ENCODE measurements around the gene SLCO2A1.

The SLCO2A1 gene

DNA sequence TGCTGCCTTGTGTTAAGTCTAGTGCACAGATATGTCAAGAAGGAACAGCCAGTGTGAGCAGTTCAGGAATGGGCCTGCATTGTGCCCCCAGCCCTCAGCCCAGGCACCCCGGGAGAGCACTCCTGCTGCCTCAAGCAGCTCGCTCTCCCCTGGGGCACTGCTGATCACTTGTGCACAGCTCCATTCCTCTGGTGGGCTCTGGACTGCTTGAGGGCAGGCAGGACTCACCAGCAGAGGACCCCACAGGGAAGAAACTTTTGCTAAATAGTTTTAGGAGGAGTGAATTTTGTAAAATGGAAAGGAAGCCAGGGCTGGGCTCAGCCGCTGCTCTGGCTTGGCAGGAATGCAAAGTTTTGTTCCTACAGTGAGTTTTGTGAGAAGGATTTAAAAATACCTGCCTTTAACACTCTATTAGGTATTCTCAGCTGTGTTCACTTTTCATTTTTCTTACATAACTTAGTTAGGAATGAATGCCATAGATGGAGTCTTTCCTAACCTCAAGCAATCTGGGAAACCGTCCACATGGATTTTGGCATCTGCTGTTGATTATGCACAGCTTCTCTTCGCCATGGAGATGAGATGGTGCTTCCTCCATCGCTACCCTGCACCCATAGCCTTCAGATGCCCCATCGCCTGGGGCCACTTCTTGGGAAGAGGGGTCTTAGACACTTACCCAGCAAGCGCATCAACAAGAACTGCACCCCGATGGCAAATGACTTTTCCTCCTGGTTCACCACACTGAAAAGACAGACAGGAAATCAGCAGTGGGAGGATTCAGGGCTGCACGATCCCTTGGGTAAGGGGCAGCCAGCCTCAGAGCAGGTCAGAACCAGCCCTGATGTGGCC lies 91.7 kb downstream of the SLCO2A1 start:
- TF ChIP-seq OSR1 (CRISPR knock-in tag; IDR thresholded peaks at IDR 0.05) (no peak), PPARA (CRISPR knock-in tag; IDR thresholded peaks at IDR 0.05; ENCODE audit: borderline replicate concordance) (no peak), TOX (CRISPR knock-in tag; IDR thresholded peaks at IDR 0.05; ENCODE audit: borderline replicate concordance) (no peak), CSDC2 (CRISPR knock-in tag; IDR thresholded peaks at IDR 0.05) (no peak), ZFP30 (CRISPR knock-in tag; IDR thresholded peaks at IDR 0.05) (no peak), ZNF565 (CRISPR knock-in tag; conservative IDR thresholded peaks at IDR 0.05; ENCODE audit: low read depth) (no peak), ARNTL (CRISPR knock-in tag; IDR thresholded peaks at IDR 0.05; ENCODE audit: borderline replicate concordance, low read depth) (no peak)
- TF ChIP-seq, protein P1, sequence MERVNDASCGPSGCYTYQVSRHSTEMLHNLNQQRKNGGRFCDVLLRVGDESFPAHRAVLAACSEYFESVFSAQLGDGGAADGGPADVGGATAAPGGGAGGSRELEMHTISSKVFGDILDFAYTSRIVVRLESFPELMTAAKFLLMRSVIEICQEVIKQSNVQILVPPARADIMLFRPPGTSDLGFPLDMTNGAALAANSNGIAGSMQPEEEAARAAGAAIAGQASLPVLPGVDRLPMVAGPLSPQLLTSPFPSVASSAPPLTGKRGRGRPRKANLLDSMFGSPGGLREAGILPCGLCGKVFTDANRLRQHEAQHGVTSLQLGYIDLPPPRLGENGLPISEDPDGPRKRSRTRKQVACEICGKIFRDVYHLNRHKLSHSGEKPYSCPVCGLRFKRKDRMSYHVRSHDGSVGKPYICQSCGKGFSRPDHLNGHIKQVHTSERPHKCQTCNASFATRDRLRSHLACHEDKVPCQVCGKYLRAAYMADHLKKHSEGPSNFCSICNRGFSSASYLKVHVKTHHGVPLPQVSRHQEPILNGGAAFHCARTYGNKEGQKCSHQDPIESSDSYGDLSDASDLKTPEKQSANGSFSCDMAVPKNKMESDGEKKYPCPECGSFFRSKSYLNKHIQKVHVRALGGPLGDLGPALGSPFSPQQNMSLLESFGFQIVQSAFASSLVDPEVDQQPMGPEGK (CRISPR knock-in tag; IDR thresholded peaks at IDR 0.05; ENCODE audit: borderline replicate concordance): no peak
- peak; percentile 64 for ATAC-seq

DNA sequence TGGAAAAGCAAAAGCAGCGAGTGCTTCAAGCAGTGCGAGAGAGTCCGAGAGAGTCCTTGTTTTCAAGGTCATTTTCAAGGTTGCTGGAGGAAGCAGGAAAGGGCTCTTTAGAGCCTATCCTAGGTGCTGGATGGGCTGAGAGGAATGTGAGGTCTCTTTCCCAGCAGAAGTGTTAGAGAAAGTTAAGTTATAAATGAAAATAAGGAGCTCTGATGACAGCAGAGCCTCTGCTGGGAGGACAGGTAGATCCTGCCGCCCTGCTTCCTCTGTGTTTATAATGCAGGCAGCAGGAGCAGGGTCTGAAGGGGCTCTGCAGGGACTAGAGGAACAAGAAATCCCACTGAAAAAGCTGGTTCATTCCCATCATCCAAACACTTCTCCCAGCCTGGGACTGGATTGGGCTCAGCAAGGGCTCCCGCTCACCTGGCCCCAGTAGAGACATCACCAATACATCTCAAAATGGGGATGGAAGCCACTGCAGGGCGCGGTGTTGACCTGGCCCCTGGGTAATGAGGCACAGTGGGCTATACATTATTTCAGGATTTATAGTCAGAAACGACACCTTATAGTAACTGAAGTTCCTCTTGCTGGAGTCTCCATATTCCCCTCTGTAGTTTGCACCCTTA lies 92.6 kb downstream of the SLCO2A1 start:
- ATAC-seq: no peak

DNA sequence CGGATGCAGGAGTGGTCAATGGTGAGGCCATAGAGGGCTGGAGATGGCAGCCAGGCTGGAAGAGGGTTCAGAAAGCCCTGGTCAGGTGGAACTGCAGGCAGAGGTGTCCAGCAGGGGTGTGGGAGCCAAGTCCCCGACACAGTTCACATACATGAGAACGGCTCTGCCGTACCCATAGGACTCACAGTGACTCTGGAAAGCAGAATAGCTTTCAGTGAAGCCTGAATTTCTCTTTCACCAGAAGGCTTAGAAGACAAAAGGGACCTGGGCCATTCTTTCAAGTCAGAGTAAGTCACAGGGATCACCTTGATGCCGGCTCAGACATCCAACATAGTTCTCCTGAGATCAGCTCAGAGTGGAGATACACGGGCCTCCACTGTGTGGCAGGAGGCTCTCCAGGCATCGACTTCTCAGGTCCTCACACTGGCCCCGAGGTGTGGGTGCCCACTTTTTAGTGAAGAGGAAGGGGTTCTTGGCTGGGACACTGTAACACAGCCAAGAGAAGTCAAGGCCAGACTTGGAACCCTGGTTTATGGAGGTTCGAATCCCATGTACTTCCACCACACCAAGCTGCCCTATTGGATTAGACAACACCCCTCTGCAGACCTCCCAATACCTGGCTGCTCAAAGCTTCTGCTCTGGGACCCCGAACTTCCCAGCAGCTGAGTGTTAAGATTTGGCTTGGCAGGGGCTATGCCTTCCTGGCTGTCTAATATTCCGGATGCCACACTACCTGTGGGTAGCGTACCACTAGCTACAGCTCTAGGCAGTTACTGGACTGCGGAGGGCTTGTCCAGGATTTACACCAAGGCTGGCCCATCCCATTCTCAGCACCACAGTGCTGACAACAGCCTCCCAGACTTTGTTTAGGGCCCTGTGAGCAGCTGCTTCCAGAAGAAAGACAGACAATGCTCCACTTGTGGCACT lies 93.6 kb downstream of the SLCO2A1 start:
- no peak for ATAC-seq
- no peak for TF ChIP-seq GLIS3 (CRISPR knock-in tag; IDR thresholded peaks at IDR 0.05)
- no peak for TF ChIP-seq ZNF8 (CRISPR knock-in tag; IDR thresholded peaks at IDR 0.05)
- TF ChIP-seq, protein P2, sequence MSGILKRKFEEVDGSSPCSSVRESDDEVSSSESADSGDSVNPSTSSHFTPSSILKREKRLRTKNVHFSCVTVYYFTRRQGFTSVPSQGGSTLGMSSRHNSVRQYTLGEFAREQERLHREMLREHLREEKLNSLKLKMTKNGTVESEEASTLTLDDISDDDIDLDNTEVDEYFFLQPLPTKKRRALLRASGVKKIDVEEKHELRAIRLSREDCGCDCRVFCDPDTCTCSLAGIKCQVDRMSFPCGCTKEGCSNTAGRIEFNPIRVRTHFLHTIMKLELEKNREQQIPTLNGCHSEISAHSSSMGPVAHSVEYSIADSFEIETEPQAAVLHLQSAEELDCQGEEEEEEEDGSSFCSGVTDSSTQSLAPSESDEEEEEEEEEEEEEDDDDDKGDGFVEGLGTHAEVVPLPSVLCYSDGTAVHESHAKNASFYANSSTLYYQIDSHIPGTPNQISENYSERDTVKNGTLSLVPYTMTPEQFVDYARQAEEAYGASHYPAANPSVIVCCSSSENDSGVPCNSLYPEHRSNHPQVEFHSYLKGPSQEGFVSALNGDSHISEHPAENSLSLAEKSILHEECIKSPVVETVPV (CRISPR knock-in tag; IDR thresholded peaks at IDR 0.05): no peak
- TF ChIP-seq PPARA (CRISPR knock-in tag; IDR thresholded peaks at IDR 0.05; ENCODE audit: borderline replicate concordance): no peak
- no peak for TF ChIP-seq ISL1 (CRISPR knock-in tag; IDR thresholded peaks at IDR 0.05)
- TF ChIP-seq ZC3H10 (CRISPR knock-in tag; IDR thresholded peaks at IDR 0.05): no peak
- TF ChIP-seq SNAI2 (CRISPR knock-in tag; IDR thresholded peaks at IDR 0.05): no peak
- TF ChIP-seq CSDC2 (CRISPR knock-in tag; IDR thresholded peaks at IDR 0.05): no peak
- no peak for TF ChIP-seq BACH2 (CRISPR knock-in tag; IDR thresholded peaks at IDR 0.05; ENCODE audit: borderline replicate concordance)
- no peak for TF ChIP-seq ARNTL (CRISPR knock-in tag; IDR thresholded peaks at IDR 0.05; ENCODE audit: borderline replicate concordance, low read depth)
- TF ChIP-seq, protein P3, sequence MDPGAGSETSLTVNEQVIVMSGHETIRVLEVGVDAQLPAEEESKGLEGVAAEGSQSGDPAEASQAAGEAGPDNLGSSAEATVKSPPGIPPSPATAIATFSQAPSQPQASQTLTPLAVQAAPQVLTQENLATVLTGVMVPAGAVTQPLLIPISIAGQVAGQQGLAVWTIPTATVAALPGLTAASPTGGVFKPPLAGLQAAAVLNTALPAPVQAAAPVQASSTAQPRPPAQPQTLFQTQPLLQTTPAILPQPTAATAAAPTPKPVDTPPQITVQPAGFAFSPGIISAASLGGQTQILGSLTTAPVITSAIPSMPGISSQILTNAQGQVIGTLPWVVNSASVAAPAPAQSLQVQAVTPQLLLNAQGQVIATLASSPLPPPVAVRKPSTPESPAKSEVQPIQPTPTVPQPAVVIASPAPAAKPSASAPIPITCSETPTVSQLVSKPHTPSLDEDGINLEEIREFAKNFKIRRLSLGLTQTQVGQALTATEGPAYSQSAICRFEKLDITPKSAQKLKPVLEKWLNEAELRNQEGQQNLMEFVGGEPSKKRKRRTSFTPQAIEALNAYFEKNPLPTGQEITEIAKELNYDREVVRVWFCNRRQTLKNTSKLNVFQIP (CRISPR knock-in tag; IDR thresholded peaks at IDR 0.05; ENCODE audit: borderline replicate concordance, low read depth): no peak

More for the DNA sequence above, 92.6 kb downstream of the SLCO2A1 start:
- no peak for TF ChIP-seq CSDC2 (CRISPR knock-in tag; IDR thresholded peaks at IDR 0.05)
- no peak for TF ChIP-seq ZFP30 (CRISPR knock-in tag; IDR thresholded peaks at IDR 0.05)

DNA sequence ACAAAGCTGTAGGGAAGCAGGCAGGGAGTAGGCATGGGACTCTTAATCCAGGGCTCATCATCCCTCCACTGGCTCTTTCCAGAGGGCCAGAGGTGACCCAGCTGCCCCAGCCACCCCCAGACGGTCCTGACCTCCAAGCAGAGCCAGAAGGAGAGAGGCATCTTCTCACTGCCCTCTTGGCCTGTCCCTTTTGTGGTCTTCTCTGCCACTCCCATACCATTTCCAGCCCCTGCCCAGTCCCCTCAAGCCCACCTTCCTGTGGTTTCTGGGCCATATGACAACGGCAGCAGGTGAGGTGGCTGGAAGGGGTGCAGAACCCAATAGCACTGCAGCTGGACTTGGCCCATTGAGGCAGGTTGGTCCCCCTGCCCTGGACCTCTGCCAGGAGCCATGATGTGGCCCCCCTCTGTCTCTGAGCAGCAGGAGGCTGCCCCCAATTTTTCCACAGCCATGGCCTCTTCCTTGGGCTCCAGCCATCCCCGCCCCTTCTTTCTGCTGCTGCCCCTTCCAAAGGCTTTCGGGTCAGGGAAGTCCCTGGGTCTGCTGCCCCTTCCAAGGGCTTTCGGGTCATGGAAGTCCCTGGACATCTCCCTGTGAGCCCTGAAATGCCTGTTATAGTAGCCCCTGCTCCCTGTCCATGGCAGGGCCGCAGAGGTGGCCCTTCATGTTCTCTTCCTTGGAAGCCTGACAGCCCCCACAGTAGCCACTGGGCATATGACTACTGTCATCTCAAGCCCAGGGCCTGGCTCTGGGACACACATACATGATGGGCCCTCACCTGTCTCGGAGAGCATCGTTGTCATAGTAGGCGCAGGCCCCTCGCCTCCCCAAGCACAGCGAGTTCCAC lies 94.5 kb downstream of the SLCO2A1 start:
- TF ChIP-seq, protein P4, sequence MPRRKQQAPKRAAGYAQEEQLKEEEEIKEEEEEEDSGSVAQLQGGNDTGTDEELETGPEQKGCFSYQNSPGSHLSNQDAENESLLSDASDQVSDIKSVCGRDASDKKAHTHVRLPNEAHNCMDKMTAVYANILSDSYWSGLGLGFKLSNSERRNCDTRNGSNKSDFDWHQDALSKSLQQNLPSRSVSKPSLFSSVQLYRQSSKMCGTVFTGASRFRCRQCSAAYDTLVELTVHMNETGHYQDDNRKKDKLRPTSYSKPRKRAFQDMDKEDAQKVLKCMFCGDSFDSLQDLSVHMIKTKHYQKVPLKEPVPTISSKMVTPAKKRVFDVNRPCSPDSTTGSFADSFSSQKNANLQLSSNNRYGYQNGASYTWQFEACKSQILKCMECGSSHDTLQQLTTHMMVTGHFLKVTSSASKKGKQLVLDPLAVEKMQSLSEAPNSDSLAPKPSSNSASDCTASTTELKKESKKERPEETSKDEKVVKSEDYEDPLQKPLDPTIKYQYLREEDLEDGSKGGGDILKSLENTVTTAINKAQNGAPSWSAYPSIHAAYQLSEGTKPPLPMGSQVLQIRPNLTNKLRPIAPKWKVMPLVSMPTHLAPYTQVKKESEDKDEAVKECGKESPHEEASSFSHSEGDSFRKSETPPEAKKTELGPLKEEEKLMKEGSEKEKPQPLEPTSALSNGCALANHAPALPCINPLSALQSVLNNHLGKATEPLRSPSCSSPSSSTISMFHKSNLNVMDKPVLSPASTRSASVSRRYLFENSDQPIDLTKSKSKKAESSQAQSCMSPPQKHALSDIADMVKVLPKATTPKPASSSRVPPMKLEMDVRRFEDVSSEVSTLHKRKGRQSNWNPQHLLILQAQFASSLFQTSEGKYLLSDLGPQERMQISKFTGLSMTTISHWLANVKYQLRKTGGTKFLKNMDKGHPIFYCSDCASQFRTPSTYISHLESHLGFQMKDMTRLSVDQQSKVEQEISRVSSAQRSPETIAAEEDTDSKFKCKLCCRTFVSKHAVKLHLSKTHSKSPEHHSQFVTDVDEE (CRISPR knock-in tag; IDR thresholded peaks at IDR 0.05): no peak
- TF ChIP-seq, protein P5, sequence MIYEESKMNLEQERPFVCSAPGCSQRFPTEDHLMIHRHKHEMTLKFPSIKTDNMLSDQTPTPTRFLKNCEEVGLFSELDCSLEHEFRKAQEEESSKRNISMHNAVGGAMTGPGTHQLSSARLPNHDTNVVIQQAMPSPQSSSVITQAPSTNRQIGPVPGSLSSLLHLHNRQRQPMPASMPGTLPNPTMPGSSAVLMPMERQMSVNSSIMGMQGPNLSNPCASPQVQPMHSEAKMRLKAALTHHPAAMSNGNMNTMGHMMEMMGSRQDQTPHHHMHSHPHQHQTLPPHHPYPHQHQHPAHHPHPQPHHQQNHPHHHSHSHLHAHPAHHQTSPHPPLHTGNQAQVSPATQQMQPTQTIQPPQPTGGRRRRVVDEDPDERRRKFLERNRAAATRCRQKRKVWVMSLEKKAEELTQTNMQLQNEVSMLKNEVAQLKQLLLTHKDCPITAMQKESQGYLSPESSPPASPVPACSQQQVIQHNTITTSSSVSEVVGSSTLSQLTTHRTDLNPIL (CRISPR knock-in tag; IDR thresholded peaks at IDR 0.05; ENCODE audit: low read depth): no peak
- no peak for TF ChIP-seq ARNTL (CRISPR knock-in tag; IDR thresholded peaks at IDR 0.05; ENCODE audit: borderline replicate concordance, low read depth)
- TF ChIP-seq ISL1 (CRISPR knock-in tag; IDR thresholded peaks at IDR 0.05): no peak
- no peak for TF ChIP-seq RARB (CRISPR knock-in tag; IDR thresholded peaks at IDR 0.05)
- TF ChIP-seq, protein P2 (CRISPR knock-in tag; IDR thresholded peaks at IDR 0.05): no peak
- ATAC-seq: no peak
